ENCODE data around the gene RALGPS1.

Gene RALGPS1

GRCh38 chr9:127020036-127020801 is 105.6 kb downstream of the RALGPS1 start:
- H3K27me3 ChIP-seq (ENCODE audit: insufficient read depth, poor library complexity, severe bottlenecking): no peaks in the 10 kb centered on the region
- DNase-seq (ENCODE audit: low spot score) (no peak), ATAC-seq (ENCODE audit: low read depth) (no peak)
- no peak overlapping the region for H3K27ac ChIP-seq (ENCODE audit: poor library complexity, severe bottlenecking)
- TF ChIP-seq, protein P1, sequence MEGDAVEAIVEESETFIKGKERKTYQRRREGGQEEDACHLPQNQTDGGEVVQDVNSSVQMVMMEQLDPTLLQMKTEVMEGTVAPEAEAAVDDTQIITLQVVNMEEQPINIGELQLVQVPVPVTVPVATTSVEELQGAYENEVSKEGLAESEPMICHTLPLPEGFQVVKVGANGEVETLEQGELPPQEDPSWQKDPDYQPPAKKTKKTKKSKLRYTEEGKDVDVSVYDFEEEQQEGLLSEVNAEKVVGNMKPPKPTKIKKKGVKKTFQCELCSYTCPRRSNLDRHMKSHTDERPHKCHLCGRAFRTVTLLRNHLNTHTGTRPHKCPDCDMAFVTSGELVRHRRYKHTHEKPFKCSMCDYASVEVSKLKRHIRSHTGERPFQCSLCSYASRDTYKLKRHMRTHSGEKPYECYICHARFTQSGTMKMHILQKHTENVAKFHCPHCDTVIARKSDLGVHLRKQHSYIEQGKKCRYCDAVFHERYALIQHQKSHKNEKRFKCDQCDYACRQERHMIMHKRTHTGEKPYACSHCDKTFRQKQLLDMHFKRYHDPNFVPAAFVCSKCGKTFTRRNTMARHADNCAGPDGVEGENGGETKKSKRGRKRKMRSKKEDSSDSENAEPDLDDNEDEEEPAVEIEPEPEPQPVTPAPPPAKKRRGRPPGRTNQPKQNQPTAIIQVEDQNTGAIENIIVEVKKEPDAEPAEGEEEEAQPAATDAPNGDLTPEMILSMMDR (IDR thresholded peaks at IDR 0.05; ENCODE audit: poor library complexity, severe bottlenecking): no peak
- H3K4me3 ChIP-seq (ENCODE audit: severe bottlenecking): no peak overlapping the region
- H3K4me1 ChIP-seq (ENCODE audit: insufficient read depth, poor library complexity, severe bottlenecking): no peaks in the 10 kb centered on the region
- no peaks in the 10 kb centered on the region for H3K36me3 ChIP-seq (ENCODE audit: low read depth)
- no peaks in the 10 kb centered on the region for H3K9me3 ChIP-seq (ENCODE audit: severe bottlenecking)

DNA sequence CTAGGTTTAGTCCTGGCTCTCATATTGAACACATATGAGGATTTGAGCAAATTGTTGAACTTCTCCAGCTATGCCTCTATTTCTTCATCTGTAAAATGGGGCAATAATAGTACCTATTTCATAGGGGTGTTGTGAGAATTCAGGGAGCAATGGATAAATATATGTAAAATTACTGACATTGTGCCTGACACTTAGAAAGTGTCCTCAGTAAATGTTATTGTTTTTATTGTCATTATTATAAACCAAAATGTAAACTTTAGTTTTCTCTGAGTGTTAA is 106.2 kb downstream of the RALGPS1 start:
- TF ChIP-seq, protein P1 (IDR thresholded peaks at IDR 0.05; ENCODE audit: poor library complexity, severe bottlenecking): no peak
- no peak for ATAC-seq (ENCODE audit: low read depth)

DNA sequence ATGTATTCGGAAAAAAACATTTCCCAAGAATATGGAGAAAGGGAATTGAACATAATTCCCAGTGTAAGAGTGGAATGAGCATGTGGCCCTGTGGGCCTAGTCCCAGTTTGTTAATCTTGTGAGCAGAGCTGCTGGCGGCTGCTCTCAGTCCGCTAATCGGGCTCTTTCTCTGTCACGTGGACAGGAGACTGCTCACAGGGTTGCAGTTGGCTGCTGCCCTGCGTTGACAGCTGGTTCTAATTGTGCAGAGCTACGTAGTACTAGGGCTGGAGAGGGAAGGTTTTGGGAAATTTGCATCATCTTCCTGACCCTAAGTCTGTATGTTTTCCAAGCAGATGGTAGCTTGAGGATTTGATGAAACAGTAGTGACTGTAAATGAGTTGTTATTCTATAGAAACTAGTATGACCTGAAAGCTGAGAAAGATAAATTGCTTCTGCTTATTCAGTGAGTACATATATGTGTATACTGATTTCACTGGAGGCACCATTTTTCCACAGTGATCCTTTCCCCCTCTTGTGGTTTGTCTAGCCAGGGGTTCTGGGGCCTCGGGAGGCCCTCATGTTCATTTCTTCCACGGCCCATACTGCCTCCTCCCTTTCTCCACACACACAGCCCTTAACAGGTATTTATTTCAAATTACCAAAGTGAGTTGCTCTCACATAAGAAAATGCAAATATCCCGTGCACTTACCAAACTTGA is 107.2 kb downstream of the RALGPS1 start:
- Histone ChIP-seq H3K9me3 (ENCODE audit: severe bottlenecking) (no peaks in the 10 kb centered on the region), H3K36me3 (ENCODE audit: low read depth) (no peaks in the 10 kb centered on the region), H3K4me3 (ENCODE audit: severe bottlenecking) (no peak overlapping the region), H3K27me3 (ENCODE audit: insufficient read depth, poor library complexity, severe bottlenecking) (no peaks in the 10 kb centered on the region), H3K4me1 (ENCODE audit: insufficient read depth, poor library complexity, severe bottlenecking) (no peaks in the 10 kb centered on the region), H3K27ac (ENCODE audit: poor library complexity, severe bottlenecking) (no peak overlapping the region)
- TF ChIP-seq, protein P1 (IDR thresholded peaks at IDR 0.05; ENCODE audit: poor library complexity, severe bottlenecking): no peak
- no peak for DNase-seq (ENCODE audit: low spot score)
- ATAC-seq (ENCODE audit: low read depth): no peak

More for the DNA sequence above, 106.2 kb downstream of the RALGPS1 start:
- Histone ChIP-seq H3K4me3 (ENCODE audit: severe bottlenecking) (no peak overlapping the region), H3K9me3 (ENCODE audit: severe bottlenecking) (no peaks in the 10 kb centered on the region), H3K27me3 (ENCODE audit: insufficient read depth, poor library complexity, severe bottlenecking) (no peaks in the 10 kb centered on the region), H3K27ac (ENCODE audit: poor library complexity, severe bottlenecking) (no peak overlapping the region), H3K4me1 (ENCODE audit: insufficient read depth, poor library complexity, severe bottlenecking) (no peaks in the 10 kb centered on the region), H3K36me3 (ENCODE audit: low read depth) (no peaks in the 10 kb centered on the region)
- DNase-seq (ENCODE audit: low spot score): no peak

DNA sequence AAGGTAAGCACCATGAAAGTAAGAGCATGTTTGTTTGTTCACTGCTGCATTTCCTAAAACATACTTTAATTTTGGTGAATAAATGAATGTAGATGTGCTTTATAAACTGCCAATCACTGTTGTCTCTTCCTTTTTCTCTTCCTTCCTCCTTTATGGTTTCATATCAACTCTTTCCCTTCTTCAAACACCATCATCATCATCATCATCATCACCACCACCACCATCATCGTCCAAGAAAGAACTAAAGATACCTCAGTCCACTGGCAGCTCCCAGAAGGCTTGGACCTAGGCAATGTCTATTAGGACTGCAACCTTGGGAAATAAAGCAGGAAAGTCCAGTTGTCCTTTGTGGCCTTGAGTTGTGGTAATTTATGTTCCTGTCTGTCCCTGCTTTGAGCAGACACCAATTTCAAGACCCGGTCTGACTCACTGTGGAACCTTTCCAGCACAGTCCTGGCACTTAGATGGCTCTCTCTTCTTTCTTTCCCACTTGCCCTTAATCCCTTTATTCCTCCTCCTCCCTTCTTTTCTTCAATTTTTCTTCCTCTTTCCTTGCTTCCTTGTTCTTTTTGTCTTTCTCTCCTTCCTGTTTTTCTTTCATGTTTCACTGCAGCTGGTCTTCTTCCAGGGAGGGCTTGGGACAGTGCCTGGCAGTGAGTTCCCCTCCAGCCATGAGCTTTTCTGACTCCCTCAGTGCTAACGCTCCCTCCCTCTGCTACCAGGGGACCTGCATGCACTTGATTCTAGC is 108.5 kb downstream of the RALGPS1 start:
- ATAC-seq (ENCODE audit: low read depth): no peak
- Histone ChIP-seq H3K36me3 (ENCODE audit: low read depth) (no peaks in the 10 kb centered on the region), H3K4me3 (ENCODE audit: severe bottlenecking) (no peak overlapping the region), H3K27ac (ENCODE audit: poor library complexity, severe bottlenecking) (no peak overlapping the region), H3K9me3 (ENCODE audit: severe bottlenecking) (no peaks in the 10 kb centered on the region), H3K4me1 (ENCODE audit: insufficient read depth, poor library complexity, severe bottlenecking) (no peaks in the 10 kb centered on the region), H3K27me3 (ENCODE audit: insufficient read depth, poor library complexity, severe bottlenecking) (no peaks in the 10 kb centered on the region)
- no peak for DNase-seq (ENCODE audit: low spot score)
- TF ChIP-seq, protein P1 (IDR thresholded peaks at IDR 0.05; ENCODE audit: poor library complexity, severe bottlenecking): no peak
